Melanocyte of skin (primary cell): ENCODE results near the gene UCN3. TPM values are rescaled to one million over a fixed set of nuclear protein-coding genes. Genes with fewer than 3 reads are reported as not detected.

Experiments used
- total RNA-seq, 2 donors: library from RNA; depleted of rRNA; stranded (reverse); fragments of >200 nt; gene quantifications; 2 replicates each; pipeline ENCODE4 v1.2.3, GENCODE V29; 2012

The UCN3 gene
- not detected for total RNA-seq

GRCh38 chr10:5364890-5365338 lies at the start of gene UCN3:
Gene UCN3, plus strand, starts transcription at chr10:5364966. Its CDS starts 8,755 bp downstream, at chr10:5373721.

GRCh38 chr10:5404208-5405041 lies 39.7 kb downstream of the UCN3 start, which contains the start of gene TUBAL3:
Gene TUBAL3, minus strand, starts transcription at chr10:5404828. Its CDS starts 36 bp downstream, at chr10:5404792.

GRCh38 chr10:5412277-5412941 lies 47.6 kb downstream of the UCN3 start, which contains the start of gene NET1:
Gene NET1, plus strand, starts transcription at chr10:5412557. Its CDS starts 136 bp downstream, at chr10:5412693.

Other genes with a start within 250 kb of the UCN3 start
- gene AKR1C8, start 179.8 kb upstream of the UCN3 start, total RNA-seq: not detected
- gene AKR1C4, start 168.1 kb upstream of the UCN3 start, total RNA-seq: not detected
- gene TUBAL3, start 39.9 kb downstream of the UCN3 start, total RNA-seq: not detected
- 10 to 100 TPM in 1 of 2 donors, 1 to 10 TPM in 1; 9.6 to 19.3 TPM for gene NET1, start 47.6 kb downstream of the UCN3 start, total RNA-seq
- not detected for gene CALML5, start 134.6 kb downstream of the UCN3 start, total RNA-seq
- not detected for gene CALML3, start 160.0 kb downstream of the UCN3 start, total RNA-seq